A204.1 (cell line): ENCODE results near the gene ANKRD44.
A peak's percentile ranks its signal among the peaks of the same experiment; 100 is the strongest.

ENCODE experiments used
- FAIRE-seq: peaks from 2 replicates; lab custom pipeline; 2012; peaks lifted over from hg19 to GRCh38; lab: Jason Lieb, UNC

The ANKRD44 gene

GRCh38 chr2:197141702-197142473 lies 168.7 kb downstream of the ANKRD44 start:
- no peak for FAIRE-seq

GRCh38 chr2:197140045-197140444 lies 170.5 kb downstream of the ANKRD44 start:
- no peak for FAIRE-seq

GRCh38 chr2:197138506-197138905 lies 172.1 kb downstream of the ANKRD44 start:
- no peak for FAIRE-seq

- FAIRE-seq, result no peak
Measured at GRCh38 chr2:197137826-197138477, 172.6 kb downstream of the ANKRD44 start.

- no peak for FAIRE-seq
Measured at GRCh38 chr2:197137231-197137630, 173.3 kb downstream of the ANKRD44 start.

GRCh38 chr2:197136452-197136851 lies 174.1 kb downstream of the ANKRD44 start:
- no peak for FAIRE-seq

GRCh38 chr2:197135806-197136205 lies 174.8 kb downstream of the ANKRD44 start:
- no peak for FAIRE-seq

GRCh38 chr2:197134206-197134605 lies 176.4 kb downstream of the ANKRD44 start:
- no peak for FAIRE-seq

GRCh38 chr2:197131558-197131855 lies 179.1 kb downstream of the ANKRD44 start:
- no peak for FAIRE-seq

- no peak for FAIRE-seq
Measured at GRCh38 chr2:197130318-197130717, 180.3 kb downstream of the ANKRD44 start.

GRCh38 chr2:197128897-197129296 lies 181.7 kb downstream of the ANKRD44 start:
- FAIRE-seq, result no peak

GRCh38 chr2:197128126-197128525 lies 182.5 kb downstream of the ANKRD44 start:
- no peak for FAIRE-seq

- no peak for FAIRE-seq
Measured at GRCh38 chr2:197126630-197127352, 183.8 kb downstream of the ANKRD44 start.

GRCh38 chr2:197124639-197125390 lies 185.8 kb downstream of the ANKRD44 start:
- no peak for FAIRE-seq

GRCh38 chr2:197122821-197123220 lies 187.8 kb downstream of the ANKRD44 start:
- FAIRE-seq, result no peak

GRCh38 chr2:197121756-197122385 lies 188.7 kb downstream of the ANKRD44 start:
- FAIRE-seq, result no peak

GRCh38 chr2:197121255-197121654 lies 189.3 kb downstream of the ANKRD44 start:
- FAIRE-seq, result no peak

- FAIRE-seq, result no peak
Measured at GRCh38 chr2:197116306-197116879, 194.2 kb downstream of the ANKRD44 start.

- no peak for FAIRE-seq
Measured at GRCh38 chr2:197115325-197115724, 195.3 kb downstream of the ANKRD44 start.

- FAIRE-seq, result peak; percentile 97
Measured at GRCh38 chr2:197113275-197113711, 197.3 kb downstream of the ANKRD44 start.

GRCh38 chr2:197109326-197109725 lies 201.3 kb downstream of the ANKRD44 start:
- no peak for FAIRE-seq

- no peak for FAIRE-seq
Measured at GRCh38 chr2:197108758-197109157, 201.8 kb downstream of the ANKRD44 start.
